ENCODE data around the gene FMN1.
"Not testable (repeated sequence)": the region's sequence is repeated elsewhere in the genome, so short reads cannot be mapped to it uniquely, and the experiment has no call there.

FMN1 gene

GRCh38 chr15:32957219-32957618 lies 237.3 kb downstream of the FMN1 start:
- DNase-seq: no peak

DNA sequence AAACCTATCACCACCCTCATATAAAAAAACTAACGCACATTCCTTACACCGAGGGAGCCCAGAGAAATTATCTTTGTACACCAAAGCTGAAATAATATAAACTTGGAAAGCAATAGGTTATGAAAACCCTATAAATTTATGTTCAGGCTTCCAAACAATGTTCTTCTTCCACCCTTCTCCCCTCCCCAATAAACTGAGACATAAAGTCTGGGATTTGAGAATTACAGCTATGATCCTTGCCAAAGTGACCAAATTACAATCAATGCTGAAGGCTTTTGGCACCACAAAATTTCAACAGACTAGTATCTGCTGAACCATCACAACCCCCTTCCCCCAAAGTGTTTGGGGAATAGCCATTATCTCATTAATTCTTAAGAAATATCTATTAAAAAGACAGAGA lies 237.8 kb downstream of the FMN1 start:
- DNase-seq: no peak

DNA sequence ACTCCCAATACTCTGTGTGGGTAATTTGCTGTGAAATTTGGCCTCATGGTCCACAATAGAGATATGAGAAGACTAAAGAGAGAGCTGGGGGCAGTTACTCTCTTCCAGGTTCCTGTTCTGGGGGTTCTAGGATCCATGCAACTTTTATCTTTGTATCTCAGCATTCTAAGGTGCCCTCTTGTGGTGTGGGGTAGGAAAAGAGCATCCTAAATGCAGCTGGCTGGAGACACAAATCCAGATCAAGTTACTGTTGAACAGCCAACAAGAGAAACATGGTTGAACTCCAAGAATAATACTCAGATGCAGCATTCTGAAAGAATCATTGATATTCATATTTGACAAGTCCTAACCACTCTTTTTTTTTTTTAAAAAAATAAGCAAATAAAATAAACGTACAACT lies 238.5 kb downstream of the FMN1 start:
- peak; percentile 6 to 7 for DNase-seq

GRCh38 chr15:32953533-32953910 lies 241.0 kb downstream of the FMN1 start:
- DNase-seq: no peak

- DNase-seq: no peak
Observed at GRCh38 chr15:32952901-32953532, 241.5 kb downstream of the FMN1 start.

GRCh38 chr15:32951736-32952464 lies 242.6 kb downstream of the FMN1 start:
- no peak for DNase-seq

- not testable (repeated sequence) for DNase-seq
Observed at GRCh38 chr15:32950051-32950450, 244.5 kb downstream of the FMN1 start.

GRCh38 chr15:32946210-32946609 lies 248.3 kb downstream of the FMN1 start:
- DNase-seq: no peak

DNA sequence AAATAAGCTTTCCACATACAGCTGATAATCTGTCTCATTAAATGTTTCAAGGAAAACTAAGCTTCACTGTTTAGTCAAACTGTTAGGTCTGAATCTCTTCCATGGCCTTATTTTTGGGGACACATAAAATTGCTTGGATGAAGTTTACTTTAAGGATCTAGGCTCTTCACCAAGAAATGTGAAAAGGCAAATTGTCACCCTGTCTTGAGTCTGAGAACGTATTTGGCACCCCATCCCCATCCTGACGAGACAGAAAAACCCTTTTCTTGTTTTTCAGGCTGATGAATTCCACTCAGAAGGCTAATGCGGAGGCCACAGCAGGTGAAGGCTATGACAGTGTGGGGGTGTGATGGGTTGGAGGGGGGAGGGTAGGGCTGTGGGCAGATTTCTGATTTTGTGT lies 250.1 kb downstream of the FMN1 start:
- DNase-seq: no peak

GRCh38 chr15:32943711-32944110 lies 250.8 kb downstream of the FMN1 start:
- DNase-seq: no peak

DNA sequence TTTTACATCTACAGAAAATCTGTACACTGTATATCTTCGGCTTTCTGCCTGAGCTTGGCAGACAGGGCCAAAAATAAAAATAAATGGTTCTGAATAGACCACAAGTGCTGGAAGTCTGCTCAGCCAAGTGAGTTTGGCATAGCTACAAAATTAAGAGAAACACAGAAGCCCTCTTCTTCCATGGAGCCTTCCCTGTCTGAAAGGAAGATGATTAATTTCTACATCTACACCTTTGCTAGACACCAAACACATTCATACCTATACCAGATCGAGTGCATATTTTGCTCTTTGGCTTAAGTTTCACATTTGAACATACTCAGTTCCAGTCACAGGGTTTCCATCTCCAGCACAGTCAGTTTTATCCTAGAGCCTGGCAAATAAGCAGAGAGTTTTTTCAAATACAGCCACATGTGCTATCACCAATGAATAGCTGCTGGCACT lies 252.1 kb downstream of the FMN1 start:
- DNase-seq: no peak

GRCh38 chr15:32941823-32942222 lies 252.7 kb downstream of the FMN1 start:
- DNase-seq: no peak

DNA sequence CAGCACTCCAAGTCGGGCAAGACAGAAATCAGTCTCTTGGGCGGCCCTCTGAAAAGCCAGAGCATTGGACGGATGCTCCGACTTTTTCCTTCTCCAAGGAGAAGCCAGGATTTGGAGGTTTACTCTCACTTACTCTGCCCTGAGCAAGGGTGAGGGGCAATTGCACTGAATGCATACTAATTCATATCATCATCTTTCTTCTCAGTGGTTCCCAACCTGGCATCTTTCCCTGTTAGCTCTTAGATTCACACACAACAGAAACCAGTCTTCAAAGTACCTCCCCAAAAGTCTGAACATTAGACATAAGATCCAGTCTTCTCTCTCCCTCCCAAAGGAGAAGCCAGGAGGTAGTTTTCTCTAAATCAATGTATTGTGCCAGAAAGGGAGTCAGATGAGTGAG lies 257.5 kb downstream of the FMN1 start:
- DNase-seq: no peak

GRCh38 chr15:32936283-32936918 lies 258.1 kb downstream of the FMN1 start:
- no peak for DNase-seq

- DNase-seq: no peak
Observed at GRCh38 chr15:32935139-32935538, 259.4 kb downstream of the FMN1 start.

GRCh38 chr15:32933236-32933635 lies 261.3 kb downstream of the FMN1 start:
- DNase-seq: no peak

- DNase-seq: no peak
Observed at GRCh38 chr15:32928876-32929275, 265.6 kb downstream of the FMN1 start.

GRCh38 chr15:32927124-32927523 lies 267.4 kb downstream of the FMN1 start:
- DNase-seq: no peak

GRCh38 chr15:32923176-32923575 lies 271.3 kb downstream of the FMN1 start:
- no peak for DNase-seq

- DNase-seq: no peak
Observed at GRCh38 chr15:32922541-32922940, 272.0 kb downstream of the FMN1 start.

- no peak for DNase-seq
Observed at GRCh38 chr15:32919749-32920414, 274.6 kb downstream of the FMN1 start.

- DNase-seq: no peak
Observed at GRCh38 chr15:32918547-32918946, 276.0 kb downstream of the FMN1 start.

GRCh38 chr15:32910839-32911238 lies 283.7 kb downstream of the FMN1 start:
- DNase-seq: no peak

GRCh38 chr15:32909431-32909830 lies 285.1 kb downstream of the FMN1 start:
- no peak for DNase-seq
